Hepatocyte (in vitro differentiated cells): ENCODE results near the gene NUCKS1.

Experiments
- CTCF ChIP-seq: fragments of 200-600 bp; sonication (generic); IDR thresholded peaks from 2 replicates; pipeline ENCODE4 v1.5.1; 2016; ENCODE audit warnings: antibody characterized with exemption, mild to moderate bottlenecking; ENCODE audit not compliant: poor library complexity
- EZH2 ChIP-seq: fragments of 200-600 bp; sonication (generic); IDR thresholded peaks from 2 replicates; pipeline ENCODE4 v1.6.1; 2016; ENCODE audit warnings: antibody characterized with exemption, mild to moderate bottlenecking, borderline replicate concordance

- no peak for TF ChIP-seq CTCF
- no peak for TF ChIP-seq EZH2
These were observed 16.1 kb upstream of the NUCKS1 start for GRCh38 chr1:205766038-205766437.
